Ishikawa (cell line): ENCODE data around the gene JOSD2.

Experiments used
- CEBPB ChIP-seq: IDR thresholded peaks from 2 replicates; pipeline ENCODE4 v1.6.1; 2012
- CREB1 ChIP-seq: IDR thresholded peaks from 2 replicates; pipeline ENCODE4 v1.6.1; 2012; ENCODE audit warnings: low read depth
- EGR1 ChIP-seq: IDR thresholded peaks from 2 replicates; pipeline ENCODE4 v1.6.1; 2012
- EP300 ChIP-seq: IDR thresholded peaks from 2 replicates; pipeline ENCODE4 v1.6.1; 2012; ENCODE audit warnings: borderline replicate concordance
- FOXM1 ChIP-seq: IDR thresholded peaks from 2 replicates; pipeline ENCODE4 v1.6.1; 2012; ENCODE audit warnings: low read depth, borderline replicate concordance
- NFIC ChIP-seq: IDR thresholded peaks from 2 replicates; pipeline ENCODE4 v1.6.1; 2012
- RAD21 ChIP-seq: IDR thresholded peaks from 2 replicates; pipeline ENCODE4 v1.6.1; 2012; ENCODE audit warnings: low read depth
- TAF1 ChIP-seq: IDR thresholded peaks from 2 replicates; pipeline ENCODE4 v1.6.1; 2012; ENCODE audit warnings: low read depth, mild to moderate bottlenecking
- TCF12 ChIP-seq: IDR thresholded peaks from 2 replicates; pipeline ENCODE4 v1.6.1; 2012; ENCODE audit warnings: low read depth
- TEAD4 ChIP-seq: IDR thresholded peaks from 2 replicates; pipeline ENCODE4 v1.6.1; 2012
- YY1 ChIP-seq: IDR thresholded peaks from 2 replicates; pipeline ENCODE4 v1.6.1; 2012; ENCODE audit warnings: low read depth
- ZBTB7A ChIP-seq: IDR thresholded peaks from 2 replicates; pipeline ENCODE4 v1.6.1; 2012; ENCODE audit warnings: low read depth
- TF ChIP-seq, protein P1 (sequence below): IDR thresholded peaks from 2 replicates; pipeline ENCODE4 v1.6.1; 2012; ENCODE audit warnings: low read depth, mild to moderate bottlenecking
- TF ChIP-seq, protein P2 (sequence below): IDR thresholded peaks from 2 replicates; pipeline ENCODE4 v1.6.1; 2012
- TF ChIP-seq, protein P3 (sequence below): IDR thresholded peaks from 2 replicates; pipeline ENCODE4 v1.6.1; 2012

The JOSD2 gene

DNA sequence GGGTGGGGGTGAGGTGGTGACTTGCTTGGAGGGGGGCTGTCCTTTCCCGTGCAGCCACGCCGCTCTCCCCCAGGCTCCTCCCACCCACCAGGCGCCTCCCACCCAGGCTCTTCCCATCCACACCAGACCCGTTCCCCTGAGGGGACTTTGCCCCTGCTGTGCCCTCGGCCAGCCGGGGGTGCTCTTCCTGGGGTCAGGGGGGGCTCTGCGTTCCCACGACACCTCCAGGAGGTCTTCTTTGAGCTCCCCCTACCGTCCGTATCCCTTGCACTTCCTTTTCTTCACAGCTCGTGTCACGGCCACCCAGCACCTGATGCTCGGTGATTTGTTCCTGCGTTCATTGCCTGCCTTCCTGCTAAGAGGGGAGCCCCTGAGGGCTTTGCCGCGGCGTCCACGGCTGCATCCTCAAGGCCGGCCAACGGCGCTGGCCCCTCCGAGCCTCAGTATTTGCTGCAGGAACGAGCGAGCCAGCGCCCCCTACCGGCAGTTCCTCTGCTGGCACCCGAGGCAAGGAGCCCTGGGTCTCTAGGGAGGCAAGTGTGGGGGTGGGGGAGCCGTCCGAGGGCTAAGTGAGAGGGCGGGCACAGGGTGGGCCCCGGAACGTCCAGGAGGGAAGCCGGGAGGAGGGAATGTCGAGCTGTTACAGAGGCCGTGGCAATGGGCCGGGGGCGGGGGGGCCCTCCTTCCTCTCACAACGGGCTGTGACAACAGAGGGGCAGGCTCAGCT is 45.5 kb upstream of the JOSD2 start:
- TF ChIP-seq, protein P1, sequence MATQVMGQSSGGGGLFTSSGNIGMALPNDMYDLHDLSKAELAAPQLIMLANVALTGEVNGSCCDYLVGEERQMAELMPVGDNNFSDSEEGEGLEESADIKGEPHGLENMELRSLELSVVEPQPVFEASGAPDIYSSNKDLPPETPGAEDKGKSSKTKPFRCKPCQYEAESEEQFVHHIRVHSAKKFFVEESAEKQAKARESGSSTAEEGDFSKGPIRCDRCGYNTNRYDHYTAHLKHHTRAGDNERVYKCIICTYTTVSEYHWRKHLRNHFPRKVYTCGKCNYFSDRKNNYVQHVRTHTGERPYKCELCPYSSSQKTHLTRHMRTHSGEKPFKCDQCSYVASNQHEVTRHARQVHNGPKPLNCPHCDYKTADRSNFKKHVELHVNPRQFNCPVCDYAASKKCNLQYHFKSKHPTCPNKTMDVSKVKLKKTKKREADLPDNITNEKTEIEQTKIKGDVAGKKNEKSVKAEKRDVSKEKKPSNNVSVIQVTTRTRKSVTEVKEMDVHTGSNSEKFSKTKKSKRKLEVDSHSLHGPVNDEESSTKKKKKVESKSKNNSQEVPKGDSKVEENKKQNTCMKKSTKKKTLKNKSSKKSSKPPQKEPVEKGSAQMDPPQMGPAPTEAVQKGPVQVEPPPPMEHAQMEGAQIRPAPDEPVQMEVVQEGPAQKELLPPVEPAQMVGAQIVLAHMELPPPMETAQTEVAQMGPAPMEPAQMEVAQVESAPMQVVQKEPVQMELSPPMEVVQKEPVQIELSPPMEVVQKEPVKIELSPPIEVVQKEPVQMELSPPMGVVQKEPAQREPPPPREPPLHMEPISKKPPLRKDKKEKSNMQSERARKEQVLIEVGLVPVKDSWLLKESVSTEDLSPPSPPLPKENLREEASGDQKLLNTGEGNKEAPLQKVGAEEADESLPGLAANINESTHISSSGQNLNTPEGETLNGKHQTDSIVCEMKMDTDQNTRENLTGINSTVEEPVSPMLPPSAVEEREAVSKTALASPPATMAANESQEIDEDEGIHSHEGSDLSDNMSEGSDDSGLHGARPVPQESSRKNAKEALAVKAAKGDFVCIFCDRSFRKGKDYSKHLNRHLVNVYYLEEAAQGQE: no peak
- TF ChIP-seq RAD21 (peak; percentile 42; the same call in 1 of the 2 replicates), ZBTB7A (peak; percentile 7; the same call in 1 of the 2 replicates)

DNA sequence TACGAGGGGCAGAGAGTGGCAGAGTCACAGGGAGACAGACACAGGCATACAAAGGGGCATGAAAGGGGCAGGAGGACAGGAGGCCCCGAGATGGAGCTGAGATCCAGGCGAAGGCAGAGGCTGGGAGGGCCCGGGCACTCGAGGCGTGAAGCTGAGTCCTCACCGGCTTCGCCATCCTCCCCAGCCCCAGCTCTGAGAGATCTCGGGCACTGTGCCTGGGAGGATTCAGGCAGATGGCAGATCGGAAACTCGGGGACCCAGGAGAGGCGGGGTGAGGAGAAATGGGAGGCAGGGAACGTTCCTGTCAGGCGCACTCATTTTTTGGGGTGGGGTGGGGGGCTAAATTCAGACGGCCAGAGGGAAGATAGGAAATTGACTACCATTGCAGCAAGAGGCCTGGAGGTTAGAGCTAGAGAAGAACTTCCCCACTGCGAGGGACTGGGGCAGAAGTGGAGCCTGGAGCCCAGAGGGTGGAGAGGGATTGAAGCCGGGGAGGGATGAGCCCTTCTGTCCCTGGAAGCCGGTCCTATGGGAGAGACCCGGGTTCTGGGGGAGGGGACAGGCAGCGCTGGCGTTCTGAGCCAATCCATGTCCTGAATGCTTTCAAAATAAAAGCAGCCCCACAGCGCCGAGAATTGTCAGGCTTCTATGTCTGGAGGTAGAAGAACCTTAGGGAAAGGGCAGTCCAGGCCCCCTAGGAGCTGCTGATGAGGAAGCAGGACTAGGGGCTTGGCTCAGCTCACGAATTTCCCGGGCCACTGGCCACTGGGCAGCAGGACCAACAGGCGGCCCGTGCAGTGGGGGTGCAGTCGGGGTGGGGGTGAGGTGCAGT is 44.7 kb upstream of the JOSD2 start:
- TF ChIP-seq TAF1 (no peak), ZBTB7A (no peak), EGR1 (no peak), TCF12 (no peak), TEAD4 (no peak), CREB1 (no peak), FOXM1 (no peak), NFIC (no peak), RAD21 (no peak), EP300 (no peak), CEBPB (no peak), YY1 (no peak)
- TF ChIP-seq, protein P2, sequence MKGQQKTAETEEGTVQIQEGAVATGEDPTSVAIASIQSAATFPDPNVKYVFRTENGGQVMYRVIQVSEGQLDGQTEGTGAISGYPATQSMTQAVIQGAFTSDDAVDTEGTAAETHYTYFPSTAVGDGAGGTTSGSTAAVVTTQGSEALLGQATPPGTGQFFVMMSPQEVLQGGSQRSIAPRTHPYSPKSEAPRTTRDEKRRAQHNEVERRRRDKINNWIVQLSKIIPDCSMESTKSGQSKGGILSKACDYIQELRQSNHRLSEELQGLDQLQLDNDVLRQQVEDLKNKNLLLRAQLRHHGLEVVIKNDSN: no peak
- TF ChIP-seq, protein P1: no peak
- TF ChIP-seq, protein P3, sequence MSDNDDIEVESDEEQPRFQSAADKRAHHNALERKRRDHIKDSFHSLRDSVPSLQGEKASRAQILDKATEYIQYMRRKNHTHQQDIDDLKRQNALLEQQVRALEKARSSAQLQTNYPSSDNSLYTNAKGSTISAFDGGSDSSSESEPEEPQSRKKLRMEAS: no peak

DNA sequence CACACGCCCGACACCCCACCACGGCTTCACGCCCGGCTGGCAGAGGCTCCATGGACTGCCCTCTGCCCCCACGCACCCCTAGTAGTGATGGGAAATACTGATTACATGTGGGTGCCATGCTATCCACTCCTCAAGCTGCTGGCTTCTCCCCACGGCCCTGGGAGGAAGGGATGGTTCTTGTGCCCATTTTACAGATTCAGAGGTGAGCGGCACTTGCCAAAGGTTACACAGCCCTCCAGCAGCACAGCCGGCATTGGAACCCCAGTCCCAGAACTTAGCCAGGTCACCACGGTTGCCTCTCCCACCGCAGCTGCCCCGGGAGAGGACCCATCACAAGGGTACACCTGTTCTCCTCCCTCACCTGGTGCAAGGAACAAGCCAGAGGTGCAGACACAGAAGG is 44.0 kb upstream of the JOSD2 start:
- TF ChIP-seq EGR1 (no peak), NFIC (no peak), FOXM1 (no peak), RAD21 (no peak), EP300 (no peak)
- TF ChIP-seq, protein P1: no peak

DNA sequence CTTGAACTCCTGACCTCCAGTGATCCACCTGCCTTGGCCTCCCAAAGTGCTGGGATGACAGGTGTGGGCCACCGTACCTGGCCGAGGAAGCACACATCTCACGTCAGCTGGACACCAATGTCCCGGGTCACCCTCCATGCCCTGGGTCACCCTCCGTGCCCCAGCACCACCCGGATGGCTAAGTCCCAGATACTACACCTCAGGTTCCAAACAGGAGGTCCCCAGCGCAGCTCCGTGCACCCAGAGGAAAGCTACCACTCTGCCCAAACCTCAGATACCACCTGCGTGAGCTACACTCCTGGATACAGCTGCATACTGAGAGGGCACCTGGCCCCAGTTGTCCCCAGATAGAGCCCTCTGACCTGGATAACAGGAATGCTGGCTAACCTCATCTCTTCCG is 43.2 kb upstream of the JOSD2 start:
- no peak for TF ChIP-seq EP300
- TF ChIP-seq FOXM1: no peak
- TF ChIP-seq, protein P2: no peak
- no peak for TF ChIP-seq RAD21
- TF ChIP-seq, protein P3: no peak
- no peak for TF ChIP-seq EGR1
- no peak for TF ChIP-seq ZBTB7A
- TF ChIP-seq YY1: no peak
- TF ChIP-seq CEBPB: no peak
- TF ChIP-seq CREB1: no peak
- TF ChIP-seq TCF12: no peak
- no peak for TF ChIP-seq TAF1
- TF ChIP-seq TEAD4: no peak
- TF ChIP-seq, protein P1: no peak
- TF ChIP-seq NFIC: no peak
